DOHH2 (cell line): Measurements from ENCODE around the gene DNAI1.

Experiments used
- H3F3A ChIP-seq: fragments of 200-600 bp; sonication (generic), shearing (Covaris generic); 2 replicates; pipeline ENCODE4 v1.6.0; 2016; ENCODE audit warnings: antibody characterized with exemption, mild to moderate bottlenecking; ENCODE audit not compliant: control insufficient read depth, insufficient read depth
- H3K27ac ChIP-seq: fragments of 200-600 bp; sonication (generic); 2 replicates; pipeline ENCODE4 v1.5.1; 2014; ENCODE audit warnings: low read depth, mild to moderate bottlenecking, low read length, moderate library complexity
- H3K27me3 ChIP-seq: fragments of 200-600 bp; sonication (generic); 2 replicates; pipeline ENCODE4 v1.6.1; 2014; ENCODE audit warnings: mild to moderate bottlenecking, low read length, mixed read lengths; ENCODE audit not compliant: control insufficient read depth
- H3K36me3 ChIP-seq: fragments of 200-600 bp; sonication (generic); 2 replicates; pipeline ENCODE4 v1.6.1; 2014; ENCODE audit warnings: mild to moderate bottlenecking, low read length, moderate library complexity, mixed read lengths; ENCODE audit not compliant: control insufficient read depth
- H3K4me1 ChIP-seq: fragments of 200-600 bp; sonication (generic); 2 replicates; pipeline ENCODE4 v1.6.1; 2014; ENCODE audit warnings: mild to moderate bottlenecking, low read length, mixed read lengths; ENCODE audit not compliant: control insufficient read depth
- H3K4me2 ChIP-seq: fragments of 200-600 bp; sonication (generic); 2 replicates; pipeline ENCODE4 v1.6.0; 2014; ENCODE audit warnings: mild to moderate bottlenecking, low read length, moderate library complexity
- H3K4me3 ChIP-seq: fragments of 200-600 bp; sonication (generic); 2 replicates; pipeline ENCODE4 v1.5.1; 2014; ENCODE audit warnings: mild to moderate bottlenecking, low read length, mixed read lengths
- H3K79me2 ChIP-seq: fragments of 200-600 bp; sonication (generic); 2 replicates; pipeline ENCODE4 v1.6.1; 2014; ENCODE audit warnings: mild to moderate bottlenecking, low read length, mixed read lengths; ENCODE audit not compliant: control insufficient read depth
- H3K9me2 ChIP-seq: fragments of 200-600 bp; sonication (generic); replicated peaks from 2 replicates; pipeline ENCODE4 v1.6.1; 2014; ENCODE audit warnings: mild to moderate bottlenecking, low read length, mixed read lengths; ENCODE audit not compliant: control insufficient read depth
- H3K9me3 ChIP-seq: fragments of 200-600 bp; sonication (generic); 2 replicates; pipeline ENCODE4 v1.6.1; 2014; ENCODE audit warnings: antibody characterized with exemption, low read length, mixed read lengths; ENCODE audit not compliant: control insufficient read depth, insufficient read depth
- H4K20me1 ChIP-seq: fragments of 200-600 bp; sonication (generic); 2 replicates; pipeline ENCODE4 v1.6.0; 2014; ENCODE audit warnings: low read depth, mild to moderate bottlenecking, antibody characterized with exemption, low read length, moderate library complexity; ENCODE audit not compliant: control insufficient read depth, insufficient read depth
- EZH2phosphoT487 ChIP-seq: fragments of 200-600 bp; sonication (generic); IDR thresholded peaks from 2 replicates; pipeline ENCODE4 v1.6.1; 2017; ENCODE audit warnings: borderline replicate concordance, mild to moderate bottlenecking, antibody characterized with exemption, low read length, moderate library complexity, mixed read lengths
- TF ChIP-seq, protein P1 (sequence below): fragments of 200-600 bp; sonication (generic); IDR thresholded peaks from one replicate; pipeline ENCODE4 v1.5.1; 2014; ENCODE audit warnings: antibody characterized with exemption, mild to moderate bottlenecking, low read depth, low read length; ENCODE audit not compliant: poor library complexity, severe bottlenecking

The DNAI1 gene

DNA sequence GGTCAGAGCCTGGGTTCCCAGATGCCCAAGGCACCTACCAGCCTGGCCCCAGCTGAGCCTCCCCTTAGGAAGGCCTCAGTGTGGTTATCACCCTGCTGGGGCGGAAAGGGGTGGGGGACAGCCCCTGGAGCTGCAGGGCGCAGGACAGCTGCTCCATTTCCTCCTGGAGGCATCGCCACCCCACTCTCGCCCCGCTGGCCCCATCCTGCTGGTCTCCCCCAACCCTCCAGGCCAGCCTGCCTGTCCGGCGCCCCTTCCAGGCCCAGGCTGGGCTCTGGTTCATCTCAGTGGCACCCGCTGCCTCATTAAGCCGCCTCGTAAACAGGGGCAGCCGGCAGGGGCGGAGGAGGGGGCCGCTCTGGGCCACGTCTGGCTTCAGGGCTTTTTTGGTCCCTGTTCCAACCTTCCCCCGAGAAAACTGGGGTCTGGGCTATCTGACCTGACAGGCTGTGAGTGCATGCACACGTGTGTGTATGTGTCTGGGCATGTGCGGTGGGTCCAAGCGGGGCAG is 95.0 kb downstream of the DNAI1 start:
- H3K27ac ChIP-seq = no peak overlapping the region
- TF ChIP-seq, protein P1, sequence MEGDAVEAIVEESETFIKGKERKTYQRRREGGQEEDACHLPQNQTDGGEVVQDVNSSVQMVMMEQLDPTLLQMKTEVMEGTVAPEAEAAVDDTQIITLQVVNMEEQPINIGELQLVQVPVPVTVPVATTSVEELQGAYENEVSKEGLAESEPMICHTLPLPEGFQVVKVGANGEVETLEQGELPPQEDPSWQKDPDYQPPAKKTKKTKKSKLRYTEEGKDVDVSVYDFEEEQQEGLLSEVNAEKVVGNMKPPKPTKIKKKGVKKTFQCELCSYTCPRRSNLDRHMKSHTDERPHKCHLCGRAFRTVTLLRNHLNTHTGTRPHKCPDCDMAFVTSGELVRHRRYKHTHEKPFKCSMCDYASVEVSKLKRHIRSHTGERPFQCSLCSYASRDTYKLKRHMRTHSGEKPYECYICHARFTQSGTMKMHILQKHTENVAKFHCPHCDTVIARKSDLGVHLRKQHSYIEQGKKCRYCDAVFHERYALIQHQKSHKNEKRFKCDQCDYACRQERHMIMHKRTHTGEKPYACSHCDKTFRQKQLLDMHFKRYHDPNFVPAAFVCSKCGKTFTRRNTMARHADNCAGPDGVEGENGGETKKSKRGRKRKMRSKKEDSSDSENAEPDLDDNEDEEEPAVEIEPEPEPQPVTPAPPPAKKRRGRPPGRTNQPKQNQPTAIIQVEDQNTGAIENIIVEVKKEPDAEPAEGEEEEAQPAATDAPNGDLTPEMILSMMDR = no peak
- no peak for TF ChIP-seq EZH2phosphoT487

DNA sequence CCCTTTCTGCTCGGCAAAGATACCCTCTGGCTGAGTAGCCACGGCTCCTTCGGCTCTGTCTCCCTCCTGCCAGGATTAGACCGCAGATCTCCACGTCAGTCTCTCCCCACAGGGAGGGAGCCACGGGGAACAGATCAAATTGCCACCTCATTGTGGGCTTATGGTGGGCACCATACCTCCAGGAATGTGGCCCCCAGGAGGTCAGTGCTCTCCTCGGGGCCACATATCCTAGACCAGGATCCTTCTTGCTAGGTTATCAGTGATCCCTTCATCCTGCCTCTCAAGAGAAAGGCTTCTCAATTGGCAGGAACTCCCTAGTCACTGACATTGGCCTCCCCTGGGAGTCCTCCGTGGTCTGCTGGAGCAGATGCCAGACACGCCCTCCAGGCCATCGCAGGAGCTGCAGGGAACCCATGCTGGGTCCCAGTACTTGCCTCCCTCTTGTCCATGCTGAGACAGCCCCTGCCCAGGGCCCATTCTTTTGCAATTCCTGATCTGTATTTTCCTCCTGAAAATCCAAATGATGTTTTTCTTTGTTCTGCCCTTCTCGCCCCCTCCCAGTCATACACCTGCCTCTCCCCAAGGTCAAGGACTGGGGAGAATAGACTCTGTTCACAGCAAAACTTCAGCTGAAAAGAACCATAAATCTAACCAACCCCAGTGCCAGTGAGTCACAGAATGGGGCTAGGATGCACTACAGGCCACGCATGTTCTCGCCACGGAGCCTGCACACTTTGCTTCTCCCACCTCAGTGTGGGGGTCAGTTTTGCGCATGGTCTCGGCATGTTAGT is 95.8 kb downstream of the DNAI1 start:
- H3K4me2 ChIP-seq = no peak overlapping the region

More for the DNA sequence above, 95.0 kb downstream of the DNAI1 start:
- Histone ChIP-seq H3K79me2 (no peaks in the 10 kb centered on the region), H3K4me1 (no peaks in the 10 kb centered on the region), H3F3A (no peaks in the 10 kb centered on the region), H3K9me3 (no peaks in the 10 kb centered on the region), H3K9me2 (no peaks in the 10 kb centered on the region), H4K20me1 (no peaks in the 10 kb centered on the region), H3K4me2 (no peak overlapping the region), H3K27me3 (no peaks in the 10 kb centered on the region), H3K4me3 (no peak overlapping the region), H3K36me3 (no peaks in the 10 kb centered on the region)

DNA sequence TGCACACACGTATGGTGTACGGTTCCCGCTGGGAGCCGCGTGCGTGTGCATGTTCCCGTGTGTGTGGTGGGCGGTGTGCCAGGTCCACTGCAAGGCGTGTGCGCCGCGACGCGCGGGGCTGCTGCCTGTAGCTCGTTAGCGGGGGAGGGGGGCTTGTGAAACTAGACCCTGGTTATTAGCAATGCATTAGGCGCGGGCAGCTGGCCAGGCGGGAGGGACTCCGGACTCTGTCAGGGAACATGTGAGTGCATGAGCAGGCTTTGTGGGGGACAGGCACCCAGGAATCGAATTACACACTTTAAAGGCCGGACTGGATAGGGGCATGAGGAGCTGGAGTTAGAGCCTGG is 96.4 kb downstream of the DNAI1 start:
- no peak overlapping the region for H3K4me2 ChIP-seq
- TF ChIP-seq, protein P1 = no peak
- no peak for TF ChIP-seq EZH2phosphoT487
- no peaks in the 10 kb centered on the region for H3K27me3 ChIP-seq
- no peaks in the 10 kb centered on the region for H4K20me1 ChIP-seq
- H3K27ac ChIP-seq = no peak overlapping the region
- H3K4me3 ChIP-seq = no peak overlapping the region
- H3F3A ChIP-seq = no peaks in the 10 kb centered on the region
- H3K36me3 ChIP-seq = no peaks in the 10 kb centered on the region
- H3K9me2 ChIP-seq = no peaks in the 10 kb centered on the region
- H3K9me3 ChIP-seq = no peaks in the 10 kb centered on the region
- no peaks in the 10 kb centered on the region for H3K79me2 ChIP-seq
- no peaks in the 10 kb centered on the region for H3K4me1 ChIP-seq

More for the DNA sequence above, 95.8 kb downstream of the DNAI1 start:
- no peak for TF ChIP-seq EZH2phosphoT487
- TF ChIP-seq, protein P1 = no peak
- no peaks in the 10 kb centered on the region for H3K27me3 ChIP-seq
- no peaks in the 10 kb centered on the region for H3F3A ChIP-seq
- H3K9me2 ChIP-seq = no peaks in the 10 kb centered on the region
- H3K4me3 ChIP-seq = no peak overlapping the region
- H3K79me2 ChIP-seq = no peaks in the 10 kb centered on the region
- H4K20me1 ChIP-seq = no peaks in the 10 kb centered on the region
- no peaks in the 10 kb centered on the region for H3K4me1 ChIP-seq
- H3K27ac ChIP-seq = no peak overlapping the region
- no peaks in the 10 kb centered on the region for H3K36me3 ChIP-seq
- no peaks in the 10 kb centered on the region for H3K9me3 ChIP-seq
